Body of pancreas (tissue), 4 donors: ENCODE data around the gene GAN. TPM values are rescaled to one million over a fixed set of nuclear protein-coding genes. Genes with fewer than 3 reads are reported as not detected.

Source experiments
- ATAC-seq: fragments of 150-250 bp; one replicate; pipeline ENCODE4 v1.9.1; 2016
- DNase-seq, 4 donors: peaks; one replicate each; pipeline ENCODE4 v3.0.0-alpha.2; 2019
- H3K27ac ChIP-seq, 4 donors: fragments of 200-600 bp; sonication (generic); 1 replicate in 3 of 4; 2 replicates in 1 of 4; pipeline versions ENCODE4 v1.5.1 to v1.6.1; 2016 to 2019; ENCODE audit warnings: mild to moderate bottlenecking in 1 of 4, mixed read lengths in 1 of 4, moderate library complexity in 1 of 4
- H3K27me3 ChIP-seq, 2 donors: fragments of 200-600 bp; sonication (generic); one replicate each; pipeline ENCODE4 v1.6.0; 2016; ENCODE audit warnings: mild to moderate bottlenecking in 1 of 2
- H3K36me3 ChIP-seq, 2 donors: fragments of 200-600 bp; sonication (generic); replicated peaks in 1 of 2; 2 replicates each; pipeline ENCODE4 v1.5.1; 2016; ENCODE audit warnings: low read depth in 2 of 2; ENCODE audit not compliant: insufficient read depth in 1 of 2
- H3K4me1 ChIP-seq: fragments of 200-600 bp; sonication (generic); one replicate; pipeline ENCODE4 v1.6.0; 2016
- H3K4me3 ChIP-seq, 2 donors: fragments of 200-600 bp; sonication (generic); 1 replicate in 1 of 2; 2 replicates in 1 of 2; pipeline ENCODE4 v1.5.1; 2016 to 2019
- H3K9me3 ChIP-seq, 3 donors: fragments of 200-600 bp; sonication (generic); 1 replicate in 2 of 3; 2 replicates in 1 of 3; pipeline ENCODE4 v1.5.1; 2016
- CTCF ChIP-seq, 7 experiments: fragments of 450-650 bp in 4 of 7; fragments of 200-600 bp in 3 of 7; sonication (generic) in 3 of 7; IDR thresholded peaks; one replicate each; pipeline ENCODE4 v1.5.1; 2016 to 2019; ENCODE audit warnings: antibody characterized with exemption in 7 of 7
- POLR2A ChIP-seq, 3 donors: fragments of 450-650 bp; IDR thresholded peaks; one replicate each; pipeline ENCODE4 v1.6.1; 2016; ENCODE audit warnings: antibody characterized with exemption in 3 of 3, mild to moderate bottlenecking in 2 of 3
- WGBS, 2 donors: methylation state at CpG; one replicate each; pipeline ENCODE4 v1.1.5; 2017; 5-methylcytosine and 5-hydroxymethylcytosine counted together
- intact Hi-C: fragments of 100-400 bp; cut with DNase I; formaldehyde crosslinking; loops from one replicate; pipeline ENCODE4 v1.15.1; 2023
- total RNA-seq, 2 donors: library from RNA; depleted of rRNA; stranded (reverse); fragments of >200 nt; gene quantifications; one replicate each; pipeline ENCODE4 v1.1.0, GENCODE V29; 2016

Gene GAN
- total RNA-seq, 2 donors from 2014 or later, result 3.6 to 4.9 TPM

GRCh38 chr16:81437865-81438264 is 123.1 kb downstream of the GAN start:
- peak in 1 of 4 donors; percentile 32 for DNase-seq
- Histone ChIP-seq H3K27me3 (no peaks in the 10 kb centered on the region), H3K9me3 (no peaks in the 10 kb centered on the region), H3K4me1 (no peaks in the 10 kb centered on the region), H3K27ac (no peak overlapping the region), H3K4me3 (no peak overlapping the region), H3K36me3 (no peaks in the 10 kb centered on the region)
- ATAC-seq, result no peak
- no peak for TF ChIP-seq POLR2A (IDR thresholded peaks at IDR 0.05)
- TF ChIP-seq CTCF (IDR thresholded peaks at IDR 0.05), result no peak
- WGBS, 2 donors, result 44 to 46% methylated on average over 10 of the region's 10 CpGs
- intact Hi-C loops, result no loop called here

Other genes starting within 250 kb of the GAN start
- under 1 TPM; 0.33 to 0.52 TPM for gene C16orf46, start 237.7 kb upstream of the GAN start, total RNA-seq
- 10 to 100 TPM in 1 of 2 donors, 1 to 10 TPM in 1; 7.3 to 17.8 TPM for gene GCSH, start 218.6 kb upstream of the GAN start, total RNA-seq
- gene BCO1, start 76.3 kb upstream of the GAN start, total RNA-seq, result not detected
- gene CMIP, start 129.8 kb downstream of the GAN start, total RNA-seq, result 10 to 100 TPM; 18.7 to 18.8 TPM